ENCODE data around the gene FAM98A. TPM values are rescaled to one million over a fixed set of nuclear protein-coding genes. Genes with fewer than 3 reads are reported as not detected.
A peak's percentile ranks its signal among the peaks of the same experiment; 100 is the strongest.

FAM98A gene
- total and polyA plus RNA-seq, 2 donors (not counting 1 experiment from before 2014, with no cell fraction given), result 19.0 to 243 TPM

DNA sequence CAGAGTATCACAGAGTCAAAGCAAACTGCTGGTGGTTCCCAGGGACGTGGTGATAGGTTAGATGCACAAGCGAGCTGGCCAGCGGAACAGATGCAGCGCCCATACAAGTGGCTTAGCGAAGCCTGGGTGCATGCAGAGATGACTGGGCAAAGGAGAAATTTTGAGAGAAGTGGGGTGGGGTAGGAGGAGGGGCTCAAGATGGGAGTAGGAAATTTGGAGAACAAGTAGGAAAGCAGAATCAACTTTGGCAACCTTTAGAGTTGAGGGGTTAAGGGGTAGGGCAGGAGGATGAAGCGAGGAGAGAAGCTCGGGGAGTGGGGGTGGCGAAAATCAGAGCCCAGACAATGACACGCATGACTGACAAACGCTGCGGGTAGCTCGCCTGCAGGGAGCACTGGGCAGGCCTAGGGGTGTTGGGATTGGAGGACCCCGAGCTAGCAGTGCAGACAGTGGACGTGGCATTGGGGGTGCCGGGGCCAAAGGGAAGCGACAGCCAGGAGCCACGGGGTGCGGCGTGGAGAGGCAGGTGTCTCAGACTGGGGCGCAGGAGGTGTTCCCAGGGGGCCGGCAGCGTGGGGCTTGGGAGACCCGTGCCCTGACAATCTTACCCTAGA, 431 bp downstream of the FAM98A start:
- no peaks in the 10 kb centered on the region for H4K20me1 ChIP-seq (ENCODE audit: control insufficient read depth, extremely low read depth, insufficient read depth, low read length)
- peak overlapping the region; percentile 85 for H3K9ac ChIP-seq (ENCODE audit: insufficient read depth, low read length)
- H2AFZ ChIP-seq (ENCODE audit: low read length), result peak overlapping the region; percentile 92
- H3K36me3 ChIP-seq (ENCODE audit: control insufficient read depth, insufficient read depth, low read length), result no peaks in the 10 kb centered on the region
- peaks cover 47% of the 10 kb centered on the region for H3K79me2 ChIP-seq (ENCODE audit: control insufficient read depth, insufficient read depth, low read length)
- H3K27me3 ChIP-seq (ENCODE audit: control insufficient read depth, insufficient read depth, low read length), result no peaks in the 10 kb centered on the region
- H3K9me3 ChIP-seq (ENCODE audit: control insufficient read depth, insufficient read depth, low read depth, low read length), result no peaks in the 10 kb centered on the region
- peak overlapping the region; percentile 93 for H3K27ac ChIP-seq (ENCODE audit: insufficient read depth, low read length)
- H3K4me3 ChIP-seq (replicated peaks in 1 of 4; ENCODE audit: control extremely low read depth in 1 of 4, insufficient read depth in 1 of 4, low read depth in 3 of 4, low read length in 4 of 4), result peak overlapping the region; percentile 78 to 98 (median 94)
- no peaks in the 10 kb centered on the region for H3K4me1 ChIP-seq (ENCODE audit: control insufficient read depth, extremely low read depth, insufficient read depth, low read length)
- peak overlapping the region; percentile 64 for H3K4me2 ChIP-seq (ENCODE audit: extremely low read depth, insufficient read depth, low read length)
- no peak for TF ChIP-seq CTCF (conservative IDR thresholded peaks at IDR 0.05 in 1 of 2, IDR thresholded peaks at IDR 0.05 in 1 of 2; ENCODE audit: low read depth in 1 of 2, low read length in 2 of 2)
- no peak for TF ChIP-seq EZH2 (IDR thresholded peaks at IDR 0.05; ENCODE audit: low read length, missing control alignments)
- DNase-seq (ENCODE audit: low read depth in 2 of 2), result peak; percentile 39 to 70

DNA sequence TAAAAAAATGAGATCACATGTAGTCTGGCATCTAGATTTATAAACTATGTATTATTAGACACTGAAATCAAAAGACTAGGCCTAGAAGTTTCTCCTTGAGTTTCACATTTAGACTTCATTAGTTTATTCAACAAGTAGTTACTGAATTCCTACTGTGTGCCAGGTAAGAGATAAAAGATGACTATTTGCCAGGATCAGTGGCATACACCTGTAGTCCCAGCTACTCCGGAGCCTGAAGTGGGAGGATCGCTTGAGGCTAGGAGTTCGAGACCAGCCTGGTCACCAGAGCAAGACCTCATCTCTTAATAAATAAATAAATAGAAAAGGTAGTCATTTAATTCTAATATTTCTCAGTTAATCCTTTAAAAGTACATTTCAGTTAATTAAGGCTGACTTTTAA, 2.1 kb downstream of the FAM98A start:
- Histone ChIP-seq H3K4me1 (ENCODE audit: control insufficient read depth, extremely low read depth, insufficient read depth, low read length) (no peaks in the 10 kb centered on the region), H3K27ac (ENCODE audit: insufficient read depth, low read length) (no peak overlapping the region), H3K79me2 (ENCODE audit: control insufficient read depth, insufficient read depth, low read length) (peaks cover 51% of the 10 kb centered on the region), H3K9ac (ENCODE audit: insufficient read depth, low read length) (no peak overlapping the region), H3K9me3 (ENCODE audit: control insufficient read depth, insufficient read depth, low read depth, low read length) (no peaks in the 10 kb centered on the region), H3K4me2 (ENCODE audit: extremely low read depth, insufficient read depth, low read length) (peak overlapping the region; percentile 64), H4K20me1 (ENCODE audit: control insufficient read depth, extremely low read depth, insufficient read depth, low read length) (no peaks in the 10 kb centered on the region), H3K4me3 (replicated peaks in 1 of 4; ENCODE audit: control extremely low read depth in 1 of 4, insufficient read depth in 1 of 4, low read depth in 3 of 4, low read length in 4 of 4) (peak overlapping the region in 3 of 4 experiments; percentile 78 to 98 (median 89)), H2AFZ (ENCODE audit: low read length) (no peak overlapping the region), H3K36me3 (ENCODE audit: control insufficient read depth, insufficient read depth, low read length) (peaks cover 3% of the 10 kb centered on the region), H3K27me3 (ENCODE audit: control insufficient read depth, insufficient read depth, low read length) (no peaks in the 10 kb centered on the region)
- no peak for DNase-seq (ENCODE audit: low read depth in 2 of 2)
- TF ChIP-seq EZH2 (IDR thresholded peaks at IDR 0.05; ENCODE audit: low read length, missing control alignments) (no peak), CTCF (conservative IDR thresholded peaks at IDR 0.05 in 1 of 2, IDR thresholded peaks at IDR 0.05 in 1 of 2; ENCODE audit: low read depth in 1 of 2, low read length in 2 of 2) (no peak)

GRCh38 chr2:33595385-33595784, 3.7 kb downstream of the FAM98A start:
- no peak overlapping the region for H3K9ac ChIP-seq (ENCODE audit: insufficient read depth, low read length)
- peaks cover 3% of the 10 kb centered on the region for H3K36me3 ChIP-seq (ENCODE audit: control insufficient read depth, insufficient read depth, low read length)
- H2AFZ ChIP-seq (ENCODE audit: low read length), result no peak overlapping the region
- H3K9me3 ChIP-seq (ENCODE audit: control insufficient read depth, insufficient read depth, low read depth, low read length), result no peaks in the 10 kb centered on the region
- H3K27me3 ChIP-seq (ENCODE audit: control insufficient read depth, insufficient read depth, low read length), result no peaks in the 10 kb centered on the region
- H3K4me1 ChIP-seq (ENCODE audit: control insufficient read depth, extremely low read depth, insufficient read depth, low read length), result no peaks in the 10 kb centered on the region
- peaks cover 52% of the 10 kb centered on the region for H3K79me2 ChIP-seq (ENCODE audit: control insufficient read depth, insufficient read depth, low read length)
- H3K4me3 ChIP-seq (replicated peaks in 1 of 4; ENCODE audit: control extremely low read depth in 1 of 4, insufficient read depth in 1 of 4, low read depth in 3 of 4, low read length in 4 of 4), result no peak overlapping the region
- no peak overlapping the region for H3K4me2 ChIP-seq (ENCODE audit: extremely low read depth, insufficient read depth, low read length)
- H3K27ac ChIP-seq (ENCODE audit: insufficient read depth, low read length), result no peak overlapping the region
- no peaks in the 10 kb centered on the region for H4K20me1 ChIP-seq (ENCODE audit: control insufficient read depth, extremely low read depth, insufficient read depth, low read length)
- no peak for DNase-seq (ENCODE audit: low read depth in 2 of 2)
- TF ChIP-seq EZH2 (IDR thresholded peaks at IDR 0.05; ENCODE audit: low read length, missing control alignments) (no peak), CTCF (conservative IDR thresholded peaks at IDR 0.05 in 1 of 2, IDR thresholded peaks at IDR 0.05 in 1 of 2; ENCODE audit: low read depth in 1 of 2, low read length in 2 of 2) (no peak)
